HuH-7 (cell line): Measurements from ENCODE around the gene SOX1.

Experiments
- DNase-seq: peaks from one replicate; pipeline ENCODE4 v3.0.0; 2011; ENCODE audit warnings: low spot score

Gene SOX1

GRCh38 chr13:112058941-112059340 is 8.0 kb upstream of the SOX1 start:
- DNase-seq: no peak

- no peak for DNase-seq
These were observed 7.3 kb upstream of the SOX1 start for GRCh38 chr13:112059457-112060281.

- no peak for DNase-seq
These were observed 6.6 kb upstream of the SOX1 start for GRCh38 chr13:112060282-112060830.

- DNase-seq: no peak
These were observed 6.0 kb upstream of the SOX1 start for GRCh38 chr13:112060899-112061366.

- no peak for DNase-seq
These were observed 5.4 kb upstream of the SOX1 start for GRCh38 chr13:112061367-112062061.

- no peak for DNase-seq
These were observed 4.8 kb upstream of the SOX1 start for GRCh38 chr13:112062072-112062567.

GRCh38 chr13:112062571-112063570 is 4.1 kb upstream of the SOX1 start:
- no peak for DNase-seq

GRCh38 chr13:112063807-112064206 is 3.1 kb upstream of the SOX1 start:
- DNase-seq: no peak

GRCh38 chr13:112064222-112064621 is 2.7 kb upstream of the SOX1 start:
- DNase-seq: no peak

GRCh38 chr13:112065521-112065866 is 1.5 kb upstream of the SOX1 start:
- no peak for DNase-seq

- no peak for DNase-seq
These were observed 904 bp upstream of the SOX1 start for GRCh38 chr13:112065867-112066623.

GRCh38 chr13:112066624-112067004 is 335 bp upstream of the SOX1 start:
- DNase-seq: no peak

GRCh38 chr13:112067871-112068539 is 1.1 kb downstream of the SOX1 start:
- DNase-seq: no peak

- no peak for DNase-seq
These were observed 1.7 kb downstream of the SOX1 start for GRCh38 chr13:112068540-112069060.

- DNase-seq: no peak
These were observed 2.3 kb downstream of the SOX1 start for GRCh38 chr13:112069061-112069844.

GRCh38 chr13:112069845-112070251 is 2.9 kb downstream of the SOX1 start:
- DNase-seq: no peak

GRCh38 chr13:112071102-112071722 is 4.3 kb downstream of the SOX1 start:
- DNase-seq: no peak

GRCh38 chr13:112071723-112072533 is 5.0 kb downstream of the SOX1 start:
- no peak for DNase-seq
